ENCODE results near the gene PLCD3. TPM values are rescaled to one million over a fixed set of nuclear protein-coding genes. Genes with fewer than 3 reads are reported as not detected.

The PLCD3 gene
- total RNA-seq, 1 donor from 2014 or later: 12.7 TPM

GRCh38 chr17:45103269-45103795 is 29.0 kb downstream of the PLCD3 start:
- no peak for DNase-seq (ENCODE audit: low read depth in 2 of 2)

GRCh38 chr17:45102856-45103255 is 29.5 kb downstream of the PLCD3 start:
- DNase-seq (ENCODE audit: low read depth in 2 of 2): no peak

DNA sequence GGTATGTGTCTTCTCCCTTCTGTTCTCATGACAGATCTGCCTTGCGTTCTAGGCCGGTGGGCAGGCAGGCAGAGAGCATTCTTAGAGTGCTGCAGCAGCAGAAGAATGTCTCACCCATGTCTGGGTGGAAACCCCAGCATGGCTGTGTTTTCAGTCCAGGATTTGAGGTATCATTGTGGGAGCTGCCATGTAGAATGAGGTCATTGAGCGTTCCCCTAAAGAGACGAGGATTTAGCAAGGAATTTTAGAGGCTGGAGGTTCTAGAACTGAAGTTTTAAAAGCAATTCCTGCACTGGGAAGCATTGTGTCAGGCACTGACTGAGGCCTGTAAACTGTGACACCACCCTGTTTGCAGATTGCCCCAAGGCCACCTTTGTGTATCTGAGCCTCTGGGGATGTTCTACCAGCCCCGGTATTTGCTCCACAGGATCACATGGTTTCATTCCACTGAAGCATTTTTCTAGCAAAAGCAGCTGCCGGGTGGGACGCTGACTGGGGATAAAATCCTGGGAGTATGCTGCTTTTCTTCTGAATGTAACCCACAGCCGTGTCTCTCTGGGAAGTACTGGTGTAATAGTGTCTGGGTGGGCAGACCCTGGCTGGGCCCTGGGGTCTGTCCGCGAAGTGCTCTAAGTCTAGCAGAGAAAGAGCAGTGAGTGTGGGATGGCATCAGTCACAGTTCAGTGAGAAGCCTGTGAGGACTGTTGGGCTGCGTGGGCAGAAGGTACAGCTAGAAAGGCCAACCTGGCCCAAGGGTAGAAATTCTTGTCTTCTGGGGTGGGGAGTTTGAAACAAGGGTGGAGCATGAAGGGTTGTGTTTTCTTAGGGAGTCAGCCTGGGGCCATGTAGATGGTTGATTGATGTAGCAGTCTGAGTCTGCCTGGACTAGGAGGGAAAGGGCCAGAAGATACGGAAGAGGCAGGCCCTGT is 30.2 kb downstream of the PLCD3 start:
- no peak for DNase-seq (ENCODE audit: low read depth in 2 of 2)

DNA sequence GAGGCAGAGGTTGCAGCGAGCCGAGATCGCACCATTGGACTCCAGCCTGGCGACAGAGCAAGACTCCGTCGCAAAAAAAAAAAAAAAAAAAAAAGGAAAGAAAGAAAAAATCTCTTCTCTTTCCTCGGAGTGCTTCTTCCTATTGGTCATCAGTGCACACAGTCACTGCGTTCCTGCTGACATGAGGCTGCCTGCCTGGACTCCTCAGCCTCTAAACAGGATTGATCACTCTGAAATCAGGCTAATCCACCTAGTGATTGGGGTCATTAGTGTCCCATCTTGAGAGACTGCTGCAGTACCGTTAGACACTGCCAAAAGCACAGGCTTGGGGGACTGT is 30.8 kb downstream of the PLCD3 start:
- no peak for DNase-seq (ENCODE audit: low read depth in 2 of 2)

- peak; percentile 70 to 82 for DNase-seq (ENCODE audit: low read depth in 2 of 2)
Measured at GRCh38 chr17:45098869-45099616, 33.3 kb downstream of the PLCD3 start.

- no peak for DNase-seq (ENCODE audit: low read depth in 2 of 2)
Measured at GRCh38 chr17:45098081-45098868, 34.0 kb downstream of the PLCD3 start.

- no peak for DNase-seq (ENCODE audit: low read depth in 2 of 2)
Measured at GRCh38 chr17:45096926-45097325, 35.4 kb downstream of the PLCD3 start.

DNA sequence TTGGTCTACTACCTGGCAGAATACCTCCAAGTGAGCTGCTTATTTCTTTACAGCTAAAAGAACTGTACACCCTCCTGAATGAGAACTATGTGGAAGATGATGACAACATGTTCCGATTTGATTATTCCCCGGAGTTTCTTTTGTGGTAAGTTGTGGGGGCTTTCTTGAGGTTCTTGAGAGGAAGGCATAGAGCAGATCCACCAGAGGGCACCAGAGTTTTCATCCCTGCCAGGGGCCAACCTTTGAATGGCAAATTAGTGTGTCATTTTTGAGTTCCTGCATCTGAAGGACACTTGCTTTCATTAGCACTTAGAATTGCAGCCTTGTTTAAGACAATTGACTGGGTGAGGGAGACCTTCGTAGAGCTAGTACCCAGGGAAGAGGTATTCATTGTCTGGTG is 36.2 kb downstream of the PLCD3 start:
- DNase-seq (ENCODE audit: low read depth in 2 of 2): peak in 1 of 2 donors; percentile 50

GRCh38 chr17:45093444-45094110 is 38.7 kb downstream of the PLCD3 start:
- no peak for DNase-seq (ENCODE audit: low read depth in 2 of 2)

DNA sequence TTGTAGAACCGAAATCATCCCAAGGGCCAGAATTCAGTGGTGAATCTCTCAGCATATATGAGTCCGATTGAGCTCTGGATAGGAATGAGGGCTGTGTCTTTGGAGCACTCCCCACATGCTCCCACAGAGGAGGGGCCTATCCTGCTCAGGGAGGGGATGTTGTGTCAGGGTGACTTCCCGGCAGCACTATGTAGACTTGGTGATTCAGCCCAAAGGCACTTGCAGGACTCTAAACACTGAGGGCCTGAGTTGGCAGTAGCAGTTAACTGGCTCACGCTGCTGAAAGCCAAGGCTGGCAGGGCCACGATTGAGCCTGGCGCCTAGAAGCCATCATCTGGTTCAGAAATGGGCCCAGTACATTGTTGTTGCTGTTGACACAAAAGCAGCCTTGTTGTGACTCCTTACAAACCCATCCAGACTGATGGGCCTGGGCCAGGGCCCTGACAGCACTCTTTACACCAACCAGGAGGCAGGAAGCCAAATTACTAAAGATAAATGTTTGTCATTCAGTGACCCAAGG is 39.3 kb downstream of the PLCD3 start:
- DNase-seq (ENCODE audit: low read depth in 2 of 2): peak; percentile 81 to 97

GRCh38 chr17:45091778-45092425 is 40.4 kb downstream of the PLCD3 start:
- peak in 1 of 2 donors; percentile 39 for DNase-seq (ENCODE audit: low read depth in 2 of 2)

GRCh38 chr17:45090711-45091110 is 41.6 kb downstream of the PLCD3 start:
- DNase-seq (ENCODE audit: low read depth in 2 of 2): no peak

DNA sequence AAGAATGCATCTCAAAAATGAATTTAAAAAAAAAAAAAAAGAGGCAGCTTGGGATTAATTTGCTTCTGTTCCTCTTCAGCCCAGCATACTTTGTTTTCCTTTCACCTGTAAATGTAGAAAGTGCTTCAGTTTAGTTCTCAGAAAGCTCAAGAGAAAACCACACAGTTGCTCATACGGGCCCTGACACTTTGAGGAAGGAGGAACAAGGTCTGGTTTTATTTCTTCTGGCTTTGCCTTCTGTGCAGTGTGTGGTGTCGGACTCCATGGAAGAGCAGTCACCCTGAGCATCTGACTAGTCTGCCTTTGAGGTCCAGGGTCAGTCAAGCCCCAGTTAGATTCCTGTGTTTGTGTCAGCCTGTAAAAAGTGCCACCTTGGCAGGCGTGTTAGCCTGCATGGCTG is 43.6 kb downstream of the PLCD3 start:
- no peak for DNase-seq (ENCODE audit: low read depth in 2 of 2)

- DNase-seq (ENCODE audit: low read depth in 2 of 2): no peak
Measured at GRCh38 chr17:45087978-45088377, 44.3 kb downstream of the PLCD3 start.

GRCh38 chr17:45087504-45087975 is 44.8 kb downstream of the PLCD3 start:
- no peak for DNase-seq (ENCODE audit: low read depth in 2 of 2)

GRCh38 chr17:45086865-45087503 is 45.3 kb downstream of the PLCD3 start:
- no peak for DNase-seq (ENCODE audit: low read depth in 2 of 2)

DNA sequence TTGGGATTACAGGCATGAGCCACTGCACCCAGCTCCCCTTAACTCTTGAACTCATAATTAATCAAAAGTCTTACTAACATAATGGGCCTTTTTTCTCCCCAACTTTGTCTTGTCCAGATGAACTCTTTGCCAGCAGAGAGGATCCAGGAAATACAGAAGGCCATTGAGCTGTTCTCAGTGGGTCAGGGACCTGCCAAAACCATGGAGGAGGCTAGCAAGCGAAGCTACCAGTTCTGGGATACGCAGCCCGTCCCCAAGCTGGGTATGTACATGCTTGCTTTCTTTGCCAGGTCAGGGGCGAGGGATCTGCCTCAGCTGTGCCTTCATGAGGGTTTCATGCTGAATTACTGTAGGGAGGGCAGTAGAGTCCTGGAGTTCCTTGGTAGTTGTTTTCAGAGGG is 45.9 kb downstream of the PLCD3 start:
- DNase-seq (ENCODE audit: low read depth in 2 of 2): no peak

DNA sequence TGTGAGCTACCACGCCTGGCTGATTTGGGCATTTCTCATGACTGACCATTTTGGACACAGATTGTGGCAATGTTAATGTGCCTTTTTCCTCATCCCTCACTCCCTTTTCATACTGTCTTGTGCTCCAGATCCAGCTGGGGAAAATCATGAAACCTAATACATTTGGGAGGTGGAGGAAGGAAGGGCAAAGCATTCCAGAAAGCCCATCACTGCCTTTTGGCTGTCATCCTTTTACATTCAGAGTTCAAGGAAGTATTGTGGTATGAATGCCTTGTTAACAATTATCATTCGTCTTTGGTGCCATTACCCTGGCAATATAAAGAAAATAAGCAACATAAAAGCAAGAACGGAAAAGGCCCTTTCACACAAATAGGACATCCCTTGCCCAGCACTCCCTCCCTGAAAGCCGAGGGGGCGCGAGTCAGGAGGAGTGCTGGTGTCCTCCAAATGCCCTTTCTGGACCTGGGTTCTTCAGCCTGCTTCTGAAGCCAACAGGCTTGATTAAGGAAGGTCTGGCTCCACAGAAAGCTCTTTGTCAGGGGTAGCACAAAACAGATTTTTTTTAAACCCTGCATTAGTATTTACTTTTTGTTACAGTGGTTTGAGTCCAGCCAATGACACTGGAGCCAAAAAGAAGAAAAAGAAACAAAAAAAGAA is 51.1 kb downstream of the PLCD3 start:
- DNase-seq (ENCODE audit: low read depth in 2 of 2): no peak

GRCh38 chr17:45077643-45078042 is 54.7 kb downstream of the PLCD3 start:
- no peak for DNase-seq (ENCODE audit: low read depth in 2 of 2)
